ENCODE measurements around the gene PTPRK.
"Not testable (repeated sequence)": the region's sequence is repeated elsewhere in the genome, so short reads cannot be mapped to it uniquely, and the experiment has no call there.

Gene PTPRK

GRCh38 chr6:128018821-128019220, 501.6 kb downstream of the PTPRK start:
- no peak for TF ChIP-seq POLR2A (IDR thresholded peaks at IDR 0.05; ENCODE audit: low read length)
- TF ChIP-seq GATA1 (IDR thresholded peaks at IDR 0.05; ENCODE audit: low read depth, low read length), result no peak

GRCh38 chr6:128017288-128017687, 503.1 kb downstream of the PTPRK start:
- TF ChIP-seq GATA1 (IDR thresholded peaks at IDR 0.05; ENCODE audit: low read depth, low read length) (no peak), POLR2A (IDR thresholded peaks at IDR 0.05; ENCODE audit: low read length) (no peak)
- no peak for DNase-seq

More at GRCh38 chr6:128018821-128019220, 501.6 kb downstream of the PTPRK start:
- DNase-seq, result no peak

GRCh38 chr6:128007658-128008057, 512.7 kb downstream of the PTPRK start:
- DNase-seq, result no peak
- no peak for TF ChIP-seq POLR2A (IDR thresholded peaks at IDR 0.05; ENCODE audit: low read length)
- TF ChIP-seq GATA1 (IDR thresholded peaks at IDR 0.05; ENCODE audit: low read depth, low read length), result no peak

- TF ChIP-seq GATA1 (IDR thresholded peaks at IDR 0.05; ENCODE audit: low read depth, low read length) (no peak), POLR2A (IDR thresholded peaks at IDR 0.05; ENCODE audit: low read length) (no peak)
- no peak for DNase-seq
These were observed 515.4 kb downstream of the PTPRK start for GRCh38 chr6:128005009-128005408.

GRCh38 chr6:128000363-128000762, 520.0 kb downstream of the PTPRK start:
- no peak for DNase-seq
- no peak for TF ChIP-seq POLR2A (IDR thresholded peaks at IDR 0.05; ENCODE audit: low read length)
- no peak for TF ChIP-seq GATA1 (IDR thresholded peaks at IDR 0.05; ENCODE audit: low read depth, low read length)

- no peak for DNase-seq
- TF ChIP-seq POLR2A (IDR thresholded peaks at IDR 0.05; ENCODE audit: low read length) (no peak), GATA1 (IDR thresholded peaks at IDR 0.05; ENCODE audit: low read depth, low read length) (no peak)
These were observed 521.4 kb downstream of the PTPRK start for GRCh38 chr6:127998985-127999384.

GRCh38 chr6:127997496-127998164, 522.8 kb downstream of the PTPRK start:
- TF ChIP-seq POLR2A (IDR thresholded peaks at IDR 0.05; ENCODE audit: low read length), result no peak
- no peak for TF ChIP-seq GATA1 (IDR thresholded peaks at IDR 0.05; ENCODE audit: low read depth, low read length)
- no peak for DNase-seq

- TF ChIP-seq POLR2A (IDR thresholded peaks at IDR 0.05; ENCODE audit: low read length), result no peak
- TF ChIP-seq GATA1 (IDR thresholded peaks at IDR 0.05; ENCODE audit: low read depth, low read length), result no peak
- DNase-seq, result no peak
These were observed 523.5 kb downstream of the PTPRK start for GRCh38 chr6:127996925-127997324.

GRCh38 chr6:127992144-127992543, 528.3 kb downstream of the PTPRK start:
- no peak for TF ChIP-seq GATA1 (IDR thresholded peaks at IDR 0.05; ENCODE audit: low read depth, low read length)
- no peak for TF ChIP-seq POLR2A (IDR thresholded peaks at IDR 0.05; ENCODE audit: low read length)

GRCh38 chr6:127990074-127990473, 530.3 kb downstream of the PTPRK start:
- TF ChIP-seq POLR2A (IDR thresholded peaks at IDR 0.05; ENCODE audit: low read length) (no peak), GATA1 (IDR thresholded peaks at IDR 0.05; ENCODE audit: low read depth, low read length) (no peak)
- no peak for DNase-seq

More at GRCh38 chr6:127992144-127992543, 528.3 kb downstream of the PTPRK start:
- no peak for DNase-seq

GRCh38 chr6:127980996-127981395, 539.4 kb downstream of the PTPRK start:
- no peak for DNase-seq
- TF ChIP-seq POLR2A (IDR thresholded peaks at IDR 0.05; ENCODE audit: low read length), result no peak
- TF ChIP-seq GATA1 (IDR thresholded peaks at IDR 0.05; ENCODE audit: low read depth, low read length), result no peak

- DNase-seq, result not testable (repeated sequence)
These were observed 542.2 kb downstream of the PTPRK start for GRCh38 chr6:127978185-127978584.

- no peak for TF ChIP-seq GATA1 (IDR thresholded peaks at IDR 0.05; ENCODE audit: low read depth, low read length)
- DNase-seq, result no peak
These were observed 543.6 kb downstream of the PTPRK start for GRCh38 chr6:127976796-127977195.

- DNase-seq, result no peak
- TF ChIP-seq GATA1 (IDR thresholded peaks at IDR 0.05; ENCODE audit: low read depth, low read length), result no peak
- TF ChIP-seq POLR2A (IDR thresholded peaks at IDR 0.05; ENCODE audit: low read length), result no peak
These were observed 544.3 kb downstream of the PTPRK start for GRCh38 chr6:127976111-127976510.

- TF ChIP-seq GATA1 (IDR thresholded peaks at IDR 0.05; ENCODE audit: low read depth, low read length), result no peak
- no peak for TF ChIP-seq POLR2A (IDR thresholded peaks at IDR 0.05; ENCODE audit: low read length)
- DNase-seq, result no peak
These were observed 547.6 kb downstream of the PTPRK start for GRCh38 chr6:127972815-127973214.

All from erythroblast (primary cell).